Neural cell (in vitro differentiated cells): ENCODE results near the gene TNS4. TPM values are rescaled to one million over a fixed set of nuclear protein-coding genes. Genes with fewer than 3 reads are reported as not detected.

Experiments
- H2AFZ ChIP-seq: fragments of 200-600, 300-800 bp; sonication (generic), shearing (Covaris generic); 2 replicates; pipeline ENCODE4 v1.6.0; 2014; ENCODE audit warnings: low read depth, mild to moderate bottlenecking, antibody characterized with exemption, low read length, moderate library complexity
- H3F3A ChIP-seq: fragments of 200-600 bp; shearing (Covaris generic); 2 replicates; pipeline ENCODE4 v1.6.1; 2016; ENCODE audit warnings: mild to moderate bottlenecking, moderate library complexity, mixed read lengths, antibody characterized with exemption, low read length; ENCODE audit not compliant: insufficient read depth, poor library complexity, severe bottlenecking
- H3K27ac ChIP-seq: fragments of 200-600, 300-800 bp; sonication (generic), shearing (Covaris generic); 2 replicates; pipeline ENCODE4 v1.5.1; 2014; ENCODE audit warnings: mild to moderate bottlenecking, low read length, moderate library complexity
- H3K27me3 ChIP-seq: fragments of 300-800, 200-600 bp; sonication (generic), shearing (Covaris generic); 2 replicates; pipeline ENCODE4 v1.6.0; 2014; ENCODE audit warnings: mild to moderate bottlenecking, low read depth, low read length, moderate library complexity; ENCODE audit not compliant: insufficient read depth
- H3K36me3 ChIP-seq: fragments of 300-800, 200-600 bp; sonication (generic), shearing (Covaris generic); 2 replicates; pipeline ENCODE4 v1.5.1; 2014; ENCODE audit warnings: mild to moderate bottlenecking, antibody characterized with exemption, low read length, moderate library complexity; ENCODE audit not compliant: insufficient read depth
- H3K4me2 ChIP-seq: fragments of 300-800, 200-600 bp; sonication (generic), shearing (Covaris generic); 2 replicates; pipeline ENCODE4 v1.6.0; 2014; ENCODE audit warnings: mild to moderate bottlenecking, low read length
- H3K4me3 ChIP-seq: fragments of 300-800, 200-600 bp; sonication (generic), shearing (Covaris generic); 2 replicates; pipeline ENCODE4 v1.5.1; 2014; ENCODE audit warnings: mild to moderate bottlenecking, low read length, moderate library complexity
- H3K79me2 ChIP-seq: fragments of 200-600 bp; shearing (Covaris generic); replicated peaks from 2 replicates; pipeline ENCODE4 v1.6.0; 2014; ENCODE audit warnings: mild to moderate bottlenecking, low read length, moderate library complexity; ENCODE audit not compliant: insufficient read depth
- H3K9ac ChIP-seq: fragments of 300-800, 200-600 bp; sonication (generic), shearing (Covaris generic); 2 replicates; pipeline ENCODE4 v1.6.1; 2016; ENCODE audit warnings: mild to moderate bottlenecking, low read length, mixed read lengths
- H3K9me2 ChIP-seq: fragments of 200-600 bp; shearing (Covaris generic); 2 replicates; pipeline ENCODE4 v1.6.1; 2016; ENCODE audit warnings: mild to moderate bottlenecking, low read length, mixed read lengths; ENCODE audit not compliant: insufficient read depth
- H3K9me3 ChIP-seq: fragments of 200-600, 300-800 bp; sonication (generic), shearing (Covaris generic); 2 replicates; pipeline ENCODE4 v1.6.1; 2016; ENCODE audit warnings: mild to moderate bottlenecking, mixed run types, low read length, moderate library complexity, mixed read lengths
- H4K20me1 ChIP-seq: fragments of 200-600 bp; shearing (Covaris generic); 2 replicates; pipeline ENCODE4 v1.6.1; 2016; ENCODE audit warnings: mild to moderate bottlenecking, mixed run types; ENCODE audit not compliant: insufficient read depth
- EP300 ChIP-seq: fragments of 450-650 bp; conservative IDR thresholded peaks from 2 replicates; pipeline ENCODE4 v1.6.1; 2014; ENCODE audit warnings: antibody characterized with exemption, mild to moderate bottlenecking, moderate library complexity; ENCODE audit not compliant: poor library complexity, severe bottlenecking
- EZH2 ChIP-seq: fragments of 200-600, 300-800 bp; shearing (Covaris generic), sonication (generic); IDR thresholded peaks from 2 replicates; pipeline ENCODE4 v1.6.1; 2014; ENCODE audit warnings: antibody characterized with exemption, low read length, borderline replicate concordance, mild to moderate bottlenecking; ENCODE audit not compliant: insufficient read depth, poor library complexity, severe bottlenecking
- MXI1 ChIP-seq: fragments of 450-650 bp; conservative IDR thresholded peaks from 2 replicates; pipeline ENCODE4 v1.6.1; 2014; ENCODE audit warnings: antibody characterized with exemption, mild to moderate bottlenecking; ENCODE audit not compliant: poor library complexity, severe bottlenecking
- POLR2AphosphoS5 ChIP-seq: IDR thresholded peaks from 2 replicates; pipeline ENCODE4 v1.6.1; 2012
- RAD21 ChIP-seq: fragments of 450-650 bp; conservative IDR thresholded peaks from 2 replicates; pipeline ENCODE4 v1.6.1; 2014; ENCODE audit warnings: antibody characterized with exemption, mild to moderate bottlenecking, moderate library complexity
- REST ChIP-seq: IDR thresholded peaks from 2 replicates; pipeline ENCODE4 v1.6.1; 2012; ENCODE audit warnings: borderline replicate concordance
- SMC3 ChIP-seq: fragments of 450-650 bp; conservative IDR thresholded peaks from 2 replicates; pipeline ENCODE4 v1.6.1; 2014; ENCODE audit warnings: antibody characterized with exemption, mild to moderate bottlenecking, moderate library complexity; ENCODE audit not compliant: poor library complexity
- TAF1 ChIP-seq: IDR thresholded peaks from 2 replicates; pipeline ENCODE4 v1.6.1; 2012; ENCODE audit warnings: low read depth
- polyA plus RNA-seq: library from polyadenylated mRNA; depleted of rRNA; stranded (reverse); fragments of >200 nt; gene quantifications from 2 replicates; pipeline ENCODE4 v1.2.3, GENCODE V29; 2014
- TF ChIP-seq, protein P1 (sequence below): fragments of 450-650 bp; IDR thresholded peaks from 2 replicates; pipeline ENCODE4 v1.5.1; 2014; ENCODE audit warnings: antibody characterized with exemption, mild to moderate bottlenecking, moderate library complexity; ENCODE audit not compliant: poor library complexity, severe bottlenecking

TNS4 gene
- polyA plus RNA-seq, 1 donor from 2014 or later: not detected

- Histone ChIP-seq H3K36me3 (no peaks in the 10 kb centered on the region), H3K27ac (no peak overlapping the region), H3K9me3 (no peaks in the 10 kb centered on the region), H3K4me3 (no peak overlapping the region), H3K9ac (no peak overlapping the region), H3K27me3 (no peaks in the 10 kb centered on the region), H4K20me1 (no peaks in the 10 kb centered on the region), H3K79me2 (no peaks in the 10 kb centered on the region), H3K4me2 (no peak overlapping the region), H2AFZ (no peak overlapping the region), H3K9me2 (no peaks in the 10 kb centered on the region), H3F3A (no peaks in the 10 kb centered on the region)
- no peak for TF ChIP-seq RAD21
- TF ChIP-seq, protein P1, sequence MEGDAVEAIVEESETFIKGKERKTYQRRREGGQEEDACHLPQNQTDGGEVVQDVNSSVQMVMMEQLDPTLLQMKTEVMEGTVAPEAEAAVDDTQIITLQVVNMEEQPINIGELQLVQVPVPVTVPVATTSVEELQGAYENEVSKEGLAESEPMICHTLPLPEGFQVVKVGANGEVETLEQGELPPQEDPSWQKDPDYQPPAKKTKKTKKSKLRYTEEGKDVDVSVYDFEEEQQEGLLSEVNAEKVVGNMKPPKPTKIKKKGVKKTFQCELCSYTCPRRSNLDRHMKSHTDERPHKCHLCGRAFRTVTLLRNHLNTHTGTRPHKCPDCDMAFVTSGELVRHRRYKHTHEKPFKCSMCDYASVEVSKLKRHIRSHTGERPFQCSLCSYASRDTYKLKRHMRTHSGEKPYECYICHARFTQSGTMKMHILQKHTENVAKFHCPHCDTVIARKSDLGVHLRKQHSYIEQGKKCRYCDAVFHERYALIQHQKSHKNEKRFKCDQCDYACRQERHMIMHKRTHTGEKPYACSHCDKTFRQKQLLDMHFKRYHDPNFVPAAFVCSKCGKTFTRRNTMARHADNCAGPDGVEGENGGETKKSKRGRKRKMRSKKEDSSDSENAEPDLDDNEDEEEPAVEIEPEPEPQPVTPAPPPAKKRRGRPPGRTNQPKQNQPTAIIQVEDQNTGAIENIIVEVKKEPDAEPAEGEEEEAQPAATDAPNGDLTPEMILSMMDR: no peak
- no peak for TF ChIP-seq TAF1
- TF ChIP-seq POLR2AphosphoS5: no peak
- TF ChIP-seq EP300: no peak
- TF ChIP-seq MXI1: no peak
- no peak for TF ChIP-seq REST
- TF ChIP-seq SMC3: no peak
- no peak for TF ChIP-seq EZH2
Measured at GRCh38 chr17:40536295-40537171, 35.1 kb upstream of the TNS4 start.

DNA sequence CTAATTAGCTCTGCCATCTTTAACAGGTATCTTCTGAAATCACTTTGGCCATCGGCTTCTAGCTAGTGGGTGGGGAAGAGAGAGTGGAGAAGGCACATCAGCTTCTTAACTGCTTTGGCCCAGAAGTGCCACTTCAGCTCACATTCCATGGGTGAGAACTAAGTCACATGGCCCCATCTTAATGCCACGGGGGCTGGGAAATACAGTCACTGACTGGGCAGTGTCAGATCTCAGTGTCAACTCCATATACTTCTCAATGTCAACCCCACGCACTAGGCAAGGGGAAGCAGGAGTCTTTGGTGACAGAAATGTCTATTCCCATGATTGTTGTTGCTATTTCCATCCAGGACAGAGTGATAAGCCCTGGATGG, 34.5 kb upstream of the TNS4 start:
- Histone ChIP-seq H4K20me1 (no peaks in the 10 kb centered on the region), H3F3A (no peaks in the 10 kb centered on the region), H3K4me3 (no peak overlapping the region), H3K4me2 (no peak overlapping the region), H3K79me2 (no peaks in the 10 kb centered on the region), H3K9me2 (no peaks in the 10 kb centered on the region), H3K27me3 (no peaks in the 10 kb centered on the region), H2AFZ (no peak overlapping the region), H3K36me3 (no peaks in the 10 kb centered on the region), H3K9ac (no peak overlapping the region), H3K9me3 (no peaks in the 10 kb centered on the region), H3K27ac (no peak overlapping the region)
- TF ChIP-seq TAF1 (no peak), POLR2AphosphoS5 (no peak), REST (no peak), EP300 (no peak), MXI1 (no peak), EZH2 (no peak), SMC3 (no peak), RAD21 (no peak)
- TF ChIP-seq, protein P1: no peak
